Stimulated activated memory B cell treated with anti-CD40 and anti-IgM and Interleukin-4, amounts not matched to agents 10 μg/mL and 1 μg/mL and 100 μg/mL, for 72 hours (primary cell): Measurements from ENCODE around the gene RIOX2.
"Not testable (repeated sequence)": the region's sequence is repeated elsewhere in the genome, so short reads cannot be mapped to it uniquely, and the experiment has no call there.

Experiments
- ATAC-seq: fragments of 150-1000 bp; cut with Tn5 transposase; 2 replicates; pipeline ENCODE4 v1.10.0; 2021
- H3K27ac Mint-ChIP-seq: one replicate; pipeline ENCODE4 v1.8.0; 2022; ENCODE audit warnings: mild to moderate bottlenecking, mixed read lengths
- H3K27me3 Mint-ChIP-seq: one replicate; pipeline ENCODE4 v1.8.0; 2022; ENCODE audit warnings: mixed read lengths
- H3K36me3 Mint-ChIP-seq: one replicate; pipeline ENCODE4 v1.8.0; 2022; ENCODE audit warnings: mixed read lengths
- H3K4me1 Mint-ChIP-seq: one replicate; pipeline ENCODE4 v1.8.0; 2022; ENCODE audit warnings: mixed read lengths
- H3K4me3 Mint-ChIP-seq: one replicate; pipeline ENCODE4 v1.8.0; 2022; ENCODE audit warnings: mild to moderate bottlenecking, moderate library complexity, mixed read lengths
- H3K9me3 Mint-ChIP-seq: one replicate; pipeline ENCODE4 v1.8.0; 2022; ENCODE audit warnings: mixed read lengths

RIOX2 gene

DNA sequence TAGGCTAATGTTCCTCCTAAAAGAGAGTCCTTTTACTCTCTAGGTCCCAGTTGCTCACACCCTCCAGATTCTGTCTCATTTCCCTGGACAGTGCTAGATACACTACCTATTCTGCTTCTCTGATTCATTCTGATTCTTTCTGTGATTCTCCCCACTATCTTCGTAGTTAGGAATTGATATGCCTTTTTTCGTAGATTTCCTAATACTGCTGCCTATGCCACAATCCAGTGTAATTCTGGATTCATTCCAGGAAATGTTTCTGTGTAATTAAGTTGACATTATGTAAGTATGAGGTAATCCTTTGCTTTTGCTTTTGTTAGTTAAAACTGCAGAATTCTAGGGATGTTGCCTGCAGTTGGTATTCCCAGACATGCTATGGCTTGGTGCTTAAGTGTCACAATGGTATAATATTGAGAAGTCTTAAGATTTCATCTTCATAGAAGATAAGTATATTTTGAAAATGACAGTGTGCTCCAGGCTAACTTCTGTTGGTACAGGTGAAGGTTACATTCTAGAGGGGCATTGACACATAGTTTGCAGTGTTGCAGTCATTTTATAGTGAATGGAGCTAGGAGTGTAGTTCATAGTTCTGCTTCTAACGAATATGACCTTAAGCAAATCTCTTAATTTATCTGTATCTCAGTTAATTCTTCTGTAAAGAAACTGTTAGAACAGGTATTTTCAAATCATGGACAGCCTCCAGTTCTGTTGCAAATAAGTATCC lies 54.3 kb downstream of the RIOX2 start:
- Mint-ChIP-seq H3K27me3 (no peaks in the 10 kb centered on the region), H3K9me3 (peaks cover 2% of the 10 kb centered on the region), H3K27ac (no peak overlapping the region), H3K4me1 (no peaks in the 10 kb centered on the region), H3K4me3 (no peak overlapping the region), H3K36me3 (peaks cover 39% of the 10 kb centered on the region)
- no peak for ATAC-seq

DNA sequence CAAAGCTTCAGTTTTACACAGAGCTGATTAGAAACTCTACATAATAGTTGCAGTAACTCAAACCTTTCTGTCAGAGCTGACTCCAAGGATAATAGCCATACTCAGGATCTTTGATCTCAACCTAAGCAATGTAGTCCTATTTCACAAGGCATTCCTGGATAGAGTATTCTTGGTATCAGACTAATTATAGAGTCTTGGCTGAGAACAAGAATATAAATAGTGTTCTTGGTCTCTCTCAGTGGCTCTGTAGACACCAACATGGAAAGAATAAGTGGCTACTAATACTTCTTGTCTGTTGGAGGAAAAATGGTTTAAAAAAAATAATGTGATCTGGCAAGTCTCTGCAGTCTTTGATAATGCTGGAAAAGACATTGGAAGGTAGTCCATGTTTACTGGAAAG lies 55.7 kb downstream of the RIOX2 start:
- Mint-ChIP-seq H3K27ac (no peak overlapping the region), H3K27me3 (no peaks in the 10 kb centered on the region), H3K9me3 (no peaks in the 10 kb centered on the region), H3K4me3 (no peak overlapping the region), H3K36me3 (peaks cover 28% of the 10 kb centered on the region), H3K4me1 (no peaks in the 10 kb centered on the region)
- no peak for ATAC-seq

DNA sequence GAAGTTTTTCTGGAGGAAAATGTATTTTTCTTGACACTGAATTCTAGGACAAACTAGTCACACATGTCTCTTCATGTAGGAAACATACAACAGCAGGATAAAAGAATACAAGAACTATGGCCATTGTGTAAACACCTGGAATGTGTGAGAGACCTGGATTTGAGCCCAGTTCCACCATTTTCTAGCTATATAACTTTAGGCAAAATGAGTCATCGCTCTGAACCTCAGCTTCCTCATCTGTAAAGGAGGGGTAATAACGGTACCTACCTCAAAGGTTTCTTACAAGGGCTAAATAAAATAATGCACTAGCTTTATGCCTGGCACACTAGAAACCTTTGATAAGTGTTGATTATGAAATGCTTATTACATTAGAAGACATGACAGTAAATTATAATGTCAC lies 57.8 kb downstream of the RIOX2 start:
- H3K27me3 Mint-ChIP-seq, result no peaks in the 10 kb centered on the region
- ATAC-seq, result no peak
- H3K36me3 Mint-ChIP-seq, result peaks cover 12% of the 10 kb centered on the region
- H3K27ac Mint-ChIP-seq, result no peak overlapping the region
- no peaks in the 10 kb centered on the region for H3K9me3 Mint-ChIP-seq
- H3K4me1 Mint-ChIP-seq, result peaks cover 4% of the 10 kb centered on the region
- H3K4me3 Mint-ChIP-seq, result no peak overlapping the region

DNA sequence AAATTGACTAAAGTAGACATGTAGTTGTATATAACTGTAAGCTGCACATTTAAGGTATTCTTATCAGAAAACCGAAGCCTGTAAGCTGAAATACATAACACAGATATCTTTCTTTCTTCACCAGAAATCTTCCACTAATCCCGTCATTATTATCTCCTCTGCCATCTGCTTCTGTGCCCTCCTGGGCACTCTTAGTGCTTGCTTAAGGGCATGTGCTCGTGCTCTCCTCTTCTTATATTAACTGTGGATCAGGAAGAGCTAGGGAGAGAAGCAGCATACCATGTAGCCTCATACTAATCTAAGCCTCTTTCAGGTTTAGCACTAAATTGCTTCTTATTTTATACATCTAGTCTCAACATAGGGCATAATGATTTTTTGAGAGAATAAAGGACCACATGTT lies 60.8 kb downstream of the RIOX2 start:
- no peak for ATAC-seq
- Mint-ChIP-seq H3K9me3 (no peaks in the 10 kb centered on the region), H3K4me1 (peaks cover 4% of the 10 kb centered on the region), H3K4me3 (no peak overlapping the region), H3K36me3 (peaks cover 5% of the 10 kb centered on the region), H3K27me3 (no peaks in the 10 kb centered on the region), H3K27ac (no peak overlapping the region)

DNA sequence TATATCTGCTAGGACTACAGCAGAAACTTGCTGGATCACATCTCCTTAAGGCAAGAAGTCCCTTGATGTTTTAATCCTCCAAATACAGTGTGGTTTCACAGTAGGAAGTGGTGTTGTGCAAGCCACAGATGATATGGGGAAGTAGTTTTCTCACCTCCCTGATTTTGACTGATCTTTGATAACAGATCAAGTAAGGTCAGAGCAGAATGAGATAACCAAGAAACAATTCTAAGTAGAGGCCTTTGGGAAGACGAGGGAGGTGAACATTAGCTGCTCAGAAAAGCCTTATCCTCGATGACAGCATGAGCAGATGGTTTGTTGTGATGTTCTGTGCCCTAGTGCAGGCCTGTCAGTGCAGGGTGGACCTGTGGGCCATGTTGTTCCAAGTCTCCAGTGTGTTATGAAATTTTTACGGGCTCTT lies 61.3 kb downstream of the RIOX2 start:
- Mint-ChIP-seq H3K27ac (no peak overlapping the region), H3K27me3 (no peaks in the 10 kb centered on the region), H3K36me3 (peaks cover 5% of the 10 kb centered on the region), H3K9me3 (no peaks in the 10 kb centered on the region), H3K4me1 (peaks cover 4% of the 10 kb centered on the region), H3K4me3 (no peak overlapping the region)
- ATAC-seq, result no peak

DNA sequence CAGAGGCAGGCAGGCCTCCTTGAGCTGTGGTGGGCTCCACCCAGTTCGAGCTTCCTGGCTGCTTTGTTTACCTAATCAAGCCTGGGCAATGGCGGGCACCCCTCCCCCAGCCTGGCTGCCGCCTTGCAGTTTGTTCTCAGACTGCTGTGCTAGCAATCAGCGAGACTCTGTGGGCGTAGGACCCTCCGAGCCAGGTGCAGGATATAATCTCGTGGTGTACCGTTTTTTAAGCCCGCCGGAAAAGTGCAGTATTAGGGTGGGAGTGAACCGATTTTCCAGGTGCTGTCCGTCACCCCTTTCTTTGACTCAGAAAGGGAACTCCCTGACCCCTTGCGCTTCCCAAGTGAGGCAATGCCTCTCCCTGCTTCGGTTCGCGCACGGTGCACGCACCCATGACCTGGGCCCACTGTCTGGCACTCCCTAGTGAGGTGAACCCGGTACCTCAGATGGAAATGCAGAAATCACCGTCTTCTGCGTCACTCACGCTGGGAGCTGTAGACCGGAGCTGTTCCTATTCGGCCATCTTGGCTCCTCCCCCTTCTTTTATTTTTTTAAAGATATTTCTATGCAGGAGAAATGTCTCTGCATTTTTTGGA lies 61.9 kb downstream of the RIOX2 start:
- not testable (repeated sequence) for H3K4me1 Mint-ChIP-seq, H3K36me3 Mint-ChIP-seq, ATAC-seq, H3K9me3 Mint-ChIP-seq, H3K27me3 Mint-ChIP-seq, H3K27ac Mint-ChIP-seq
- peak overlapping the region; percentile 51 for H3K4me3 Mint-ChIP-seq

DNA sequence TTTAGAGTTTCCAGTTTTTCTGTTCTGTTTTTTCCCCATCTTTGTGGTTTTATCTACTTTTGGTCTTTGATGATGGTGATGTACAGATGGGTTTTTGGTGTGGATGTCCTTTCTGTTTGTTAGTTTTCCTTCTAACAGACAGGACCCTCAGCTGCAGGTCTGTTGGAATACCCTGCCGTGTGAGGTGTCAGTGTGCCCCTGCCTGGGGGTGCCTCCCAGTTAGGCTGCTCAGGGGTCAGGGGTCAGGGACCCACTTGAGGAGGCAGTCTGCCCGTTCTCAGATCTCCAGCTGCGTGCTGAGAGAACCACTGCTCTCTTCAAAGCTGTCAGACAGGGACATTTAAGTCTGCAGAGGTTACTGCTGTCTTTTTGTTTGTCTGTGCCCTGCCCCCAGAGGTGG lies 62.4 kb downstream of the RIOX2 start:
- H3K4me1 Mint-ChIP-seq, H3K36me3 Mint-ChIP-seq, H3K27ac Mint-ChIP-seq, H3K4me3 Mint-ChIP-seq, ATAC-seq, H3K27me3 Mint-ChIP-seq, H3K9me3 Mint-ChIP-seq: not testable (repeated sequence)

DNA sequence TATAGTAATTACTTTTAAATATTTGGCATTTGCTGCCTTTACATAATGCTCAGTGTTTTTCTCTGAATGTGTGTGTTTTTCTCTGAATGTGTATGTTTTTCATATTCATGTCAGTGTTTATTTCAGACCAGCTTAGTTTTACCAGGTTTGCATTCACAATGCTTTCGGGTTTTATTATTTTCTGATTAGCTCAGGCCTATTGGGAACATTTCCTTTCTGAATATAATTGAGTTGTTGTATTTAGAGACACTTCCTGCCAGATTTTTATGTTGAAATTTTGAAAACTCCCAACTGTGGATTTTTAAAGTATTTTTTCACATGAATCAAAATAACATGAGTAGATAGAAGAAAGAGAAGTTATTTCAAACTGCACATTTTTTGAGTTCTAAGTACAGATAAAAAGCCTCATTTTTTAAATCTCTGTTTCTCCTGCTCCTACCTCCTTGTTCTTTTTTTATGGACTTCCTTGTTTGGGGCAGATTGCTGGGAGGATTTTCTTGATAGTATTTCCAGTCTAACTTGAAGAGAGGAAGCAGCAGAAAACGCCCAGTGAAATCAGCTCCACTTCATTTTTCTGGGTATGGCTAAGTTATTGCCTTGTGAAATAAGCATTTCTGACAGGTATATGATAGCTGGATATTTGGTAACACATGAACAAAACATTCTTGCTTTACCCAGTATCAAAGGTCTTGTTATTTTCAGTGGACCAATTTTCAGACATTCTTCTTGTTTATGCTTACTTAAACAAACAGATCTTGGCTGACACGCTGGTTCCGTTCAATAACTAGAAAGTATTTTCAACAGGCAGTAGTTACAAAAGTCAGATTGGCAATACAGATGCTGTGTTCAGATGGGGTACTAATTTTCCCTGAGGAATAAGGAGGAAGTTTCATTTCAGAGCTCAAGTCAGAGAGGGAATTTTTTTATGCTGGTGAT lies 70.7 kb downstream of the RIOX2 start:
- Mint-ChIP-seq H3K9me3 (no peaks in the 10 kb centered on the region), H3K36me3 (no peaks in the 10 kb centered on the region), H3K27ac (no peak overlapping the region), H3K4me1 (no peaks in the 10 kb centered on the region), H3K4me3 (no peak overlapping the region), H3K27me3 (no peaks in the 10 kb centered on the region)
- no peak for ATAC-seq

DNA sequence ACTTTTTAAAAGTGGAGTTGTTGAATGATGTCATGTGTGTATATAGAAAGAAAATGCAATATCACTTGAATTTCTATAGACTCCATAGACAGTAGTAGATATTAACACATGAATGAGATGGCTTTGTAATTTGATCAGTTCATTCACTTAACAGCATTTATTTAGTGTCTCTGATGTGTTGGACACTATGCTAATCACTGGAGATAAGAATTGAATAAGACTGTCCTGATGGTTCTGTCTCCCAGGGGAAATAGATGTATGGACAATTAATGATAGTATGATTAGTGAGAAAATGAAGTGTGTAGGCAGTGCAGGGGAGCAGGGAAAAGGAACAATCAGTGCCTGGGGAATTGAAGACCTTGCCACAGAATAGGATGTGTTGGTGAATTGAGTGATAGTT lies 72.9 kb downstream of the RIOX2 start:
- no peaks in the 10 kb centered on the region for H3K4me1 Mint-ChIP-seq
- ATAC-seq, result no peak
- no peaks in the 10 kb centered on the region for H3K27me3 Mint-ChIP-seq
- no peaks in the 10 kb centered on the region for H3K36me3 Mint-ChIP-seq
- H3K27ac Mint-ChIP-seq, result no peak overlapping the region
- H3K9me3 Mint-ChIP-seq, result no peaks in the 10 kb centered on the region
- no peak overlapping the region for H3K4me3 Mint-ChIP-seq

DNA sequence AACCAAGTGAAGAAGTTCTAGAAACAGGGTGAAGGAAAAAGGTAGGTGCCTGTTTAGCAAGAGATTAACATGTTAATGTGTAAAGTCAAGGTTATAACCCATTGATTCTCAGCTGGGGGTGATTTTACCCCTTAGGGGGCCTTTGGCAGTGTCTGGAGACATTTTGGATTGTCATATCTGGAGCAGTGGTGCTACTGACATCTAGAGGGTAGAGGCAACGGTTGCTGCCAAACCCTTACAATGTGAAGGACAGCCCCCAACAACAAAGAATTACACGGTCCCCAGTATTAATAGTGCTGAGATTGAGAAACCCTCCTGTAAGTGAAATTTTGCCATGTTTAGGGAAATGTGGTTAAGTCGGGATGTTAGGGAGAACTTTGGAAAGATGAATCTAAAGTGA lies 75.7 kb downstream of the RIOX2 start:
- no peaks in the 10 kb centered on the region for H3K27me3 Mint-ChIP-seq
- H3K4me1 Mint-ChIP-seq, result no peaks in the 10 kb centered on the region
- H3K4me3 Mint-ChIP-seq, result no peak overlapping the region
- ATAC-seq, result no peak
- H3K27ac Mint-ChIP-seq, result no peak overlapping the region
- no peaks in the 10 kb centered on the region for H3K9me3 Mint-ChIP-seq
- no peaks in the 10 kb centered on the region for H3K36me3 Mint-ChIP-seq

DNA sequence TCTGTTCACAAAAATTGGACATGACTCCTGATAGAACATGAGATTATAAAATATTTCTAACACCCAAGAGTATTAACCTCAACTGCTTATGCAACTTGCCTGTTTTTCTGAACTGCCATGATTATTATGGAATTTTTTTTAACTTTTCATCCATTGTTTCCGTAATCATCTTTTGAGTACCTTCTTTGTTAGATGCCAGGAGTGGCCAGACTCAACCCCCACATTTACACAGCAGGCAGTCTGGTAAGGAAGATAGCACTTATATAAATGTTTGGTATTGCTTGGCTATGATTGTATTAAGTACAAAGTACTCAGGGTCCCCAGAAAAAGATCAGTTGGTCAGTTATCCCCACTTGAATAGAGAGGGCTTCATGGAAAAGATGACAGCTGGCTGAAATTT lies 76.1 kb downstream of the RIOX2 start:
- Mint-ChIP-seq H3K27ac (no peak overlapping the region), H3K4me3 (no peak overlapping the region), H3K9me3 (no peaks in the 10 kb centered on the region), H3K36me3 (no peaks in the 10 kb centered on the region), H3K27me3 (no peaks in the 10 kb centered on the region), H3K4me1 (no peaks in the 10 kb centered on the region)
- no peak for ATAC-seq

DNA sequence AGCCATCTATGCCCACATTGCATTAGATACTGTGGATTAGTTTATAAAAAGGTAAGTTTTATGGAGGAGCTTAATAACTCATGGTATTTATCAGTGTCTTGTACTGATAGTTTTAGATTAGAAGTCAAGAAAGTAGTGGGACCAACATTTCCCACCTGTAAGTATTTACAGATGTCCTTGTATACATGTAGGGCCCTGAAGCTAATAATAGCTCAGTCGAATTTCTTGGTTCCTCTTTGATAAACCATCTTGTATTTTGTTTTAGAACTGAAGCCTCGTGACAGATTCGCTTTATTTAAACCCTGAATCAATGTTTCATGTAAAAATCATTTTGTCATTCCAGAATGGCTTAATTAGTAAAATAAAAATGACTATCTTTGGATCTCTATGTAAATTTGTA lies 77.0 kb downstream of the RIOX2 start:
- Mint-ChIP-seq H3K27ac (no peak overlapping the region), H3K36me3 (no peaks in the 10 kb centered on the region), H3K9me3 (no peaks in the 10 kb centered on the region), H3K4me3 (no peak overlapping the region), H3K4me1 (no peaks in the 10 kb centered on the region), H3K27me3 (no peaks in the 10 kb centered on the region)
- ATAC-seq, result no peak

DNA sequence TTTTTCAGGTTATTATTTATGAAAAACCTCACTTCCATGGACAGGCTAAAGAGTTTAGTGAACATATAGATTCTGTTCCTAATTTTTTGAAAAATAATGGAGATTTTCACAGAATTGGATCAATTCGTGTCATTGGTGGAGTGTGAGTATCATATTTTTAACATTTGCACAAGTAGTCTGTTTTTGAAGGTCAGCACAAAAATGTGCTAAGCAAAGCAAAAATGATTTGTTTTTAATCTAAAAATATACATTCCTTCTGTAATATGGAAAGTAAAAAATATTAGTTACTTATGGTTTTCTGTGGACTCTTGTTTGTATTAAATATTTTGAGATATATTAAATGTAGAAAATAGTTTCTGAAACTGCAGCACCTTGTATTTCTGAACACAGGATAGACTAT lies 79.4 kb downstream of the RIOX2 start:
- no peaks in the 10 kb centered on the region for H3K27me3 Mint-ChIP-seq
- no peak for ATAC-seq
- no peaks in the 10 kb centered on the region for H3K36me3 Mint-ChIP-seq
- no peaks in the 10 kb centered on the region for H3K4me1 Mint-ChIP-seq
- no peak overlapping the region for H3K4me3 Mint-ChIP-seq
- no peaks in the 10 kb centered on the region for H3K9me3 Mint-ChIP-seq
- no peak overlapping the region for H3K27ac Mint-ChIP-seq
